GM18909 (cell line): Measurements from ENCODE around the gene CLEC1A.

Experiments
- ATAC-seq: cut with Tn5 transposase; IDR thresholded peaks from one replicate; pipeline ENCODE4 v1.9.1; 2021; ENCODE audit warnings: mild to moderate bottlenecking; ENCODE audit not compliant: unreplicated experiment, poor library complexity

The CLEC1A gene

DNA sequence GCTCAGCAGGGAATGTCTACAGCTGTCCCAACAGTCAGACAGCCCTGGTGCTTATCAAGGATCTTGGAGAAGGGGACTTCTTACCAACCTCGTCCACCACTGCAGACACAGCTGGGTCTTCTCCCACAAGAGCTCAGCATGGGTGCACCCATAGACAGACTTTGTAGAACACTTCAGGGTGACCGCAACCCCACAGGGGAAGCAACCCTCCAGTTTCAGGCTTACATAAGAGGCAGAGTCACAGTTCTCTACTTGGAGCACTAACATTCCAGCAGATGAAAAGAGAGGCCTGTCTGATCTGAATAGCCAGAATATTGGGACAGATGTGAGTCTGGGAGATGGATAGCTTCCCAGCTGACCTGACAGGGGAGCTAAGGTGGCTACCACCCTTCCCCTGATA lies 3.5 kb upstream of the CLEC1A start:
- ATAC-seq = no peak

DNA sequence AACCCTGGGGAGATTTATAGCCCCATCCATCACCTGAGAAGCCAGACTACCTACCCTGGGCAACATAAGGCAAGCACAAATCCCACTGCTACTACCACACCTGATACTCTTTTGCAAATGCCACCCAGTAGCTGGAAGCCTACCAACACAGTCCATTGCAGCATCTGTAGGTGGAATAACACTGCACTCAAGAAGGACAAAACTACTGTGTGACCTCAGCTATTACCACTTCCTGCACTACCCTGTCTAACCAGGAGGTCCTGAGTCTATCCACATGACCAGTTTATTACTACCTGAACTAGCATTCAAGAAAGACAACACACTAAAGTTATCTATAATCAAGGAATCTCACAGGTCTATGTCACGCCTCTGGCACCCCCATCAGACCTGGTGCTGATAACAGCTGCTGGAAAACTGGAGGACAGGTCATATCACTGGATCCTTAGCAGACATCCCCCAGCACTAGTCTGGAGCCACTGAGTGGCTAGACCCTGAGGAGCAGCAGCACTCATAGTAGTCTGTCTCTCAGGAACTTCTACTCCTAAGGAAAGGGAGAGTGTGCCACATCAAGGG lies 2.9 kb upstream of the CLEC1A start:
- ATAC-seq = no peak

DNA sequence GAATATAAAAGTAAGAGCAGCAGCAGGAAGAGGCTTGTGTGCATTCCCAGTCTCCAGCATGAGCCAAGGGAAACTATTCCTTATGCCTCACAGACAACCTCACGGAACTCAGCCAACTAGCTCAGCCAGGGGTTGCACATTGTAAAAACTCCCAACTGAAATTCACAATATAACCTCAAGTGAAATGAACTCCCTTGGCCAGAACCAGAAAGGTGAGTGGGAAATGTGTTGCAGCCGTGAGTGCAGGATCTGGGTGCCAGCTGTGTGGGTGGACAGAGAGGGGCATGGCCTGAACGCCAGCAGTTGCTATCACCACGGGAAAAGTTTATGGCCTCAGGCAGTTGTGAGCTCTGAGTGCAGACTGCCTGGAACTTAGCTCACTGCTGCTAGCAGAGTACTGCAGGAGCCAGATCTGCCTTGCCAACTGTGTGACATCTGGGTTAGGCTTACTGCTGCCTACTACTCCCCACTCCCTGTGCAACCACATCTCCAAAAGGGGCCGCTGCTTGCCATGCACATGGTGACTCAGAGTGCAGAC lies 2.3 kb upstream of the CLEC1A start:
- ATAC-seq = no peak

- ATAC-seq = no peak
Observed at GRCh38 chr12:10097521-10097920, 1.3 kb downstream of the CLEC1A start.

DNA sequence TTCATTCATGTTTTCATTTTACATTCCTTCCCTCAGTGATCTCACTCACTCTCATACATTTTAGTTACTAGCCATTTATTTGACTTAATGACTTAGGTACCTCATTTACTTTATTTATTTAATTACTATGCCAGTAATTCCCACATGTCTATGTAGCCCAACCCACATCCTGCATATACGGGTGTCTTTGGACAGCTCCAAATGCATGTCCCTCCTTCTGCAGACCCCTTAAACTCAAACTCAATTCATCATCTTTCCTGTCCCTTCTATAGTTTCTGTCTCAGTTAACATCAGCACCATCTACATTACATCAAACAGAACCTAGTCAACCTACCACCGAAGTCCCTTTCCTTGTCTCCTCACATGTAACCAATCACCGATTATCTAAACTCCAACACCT lies 2.8 kb downstream of the CLEC1A start:
- no peak for ATAC-seq

DNA sequence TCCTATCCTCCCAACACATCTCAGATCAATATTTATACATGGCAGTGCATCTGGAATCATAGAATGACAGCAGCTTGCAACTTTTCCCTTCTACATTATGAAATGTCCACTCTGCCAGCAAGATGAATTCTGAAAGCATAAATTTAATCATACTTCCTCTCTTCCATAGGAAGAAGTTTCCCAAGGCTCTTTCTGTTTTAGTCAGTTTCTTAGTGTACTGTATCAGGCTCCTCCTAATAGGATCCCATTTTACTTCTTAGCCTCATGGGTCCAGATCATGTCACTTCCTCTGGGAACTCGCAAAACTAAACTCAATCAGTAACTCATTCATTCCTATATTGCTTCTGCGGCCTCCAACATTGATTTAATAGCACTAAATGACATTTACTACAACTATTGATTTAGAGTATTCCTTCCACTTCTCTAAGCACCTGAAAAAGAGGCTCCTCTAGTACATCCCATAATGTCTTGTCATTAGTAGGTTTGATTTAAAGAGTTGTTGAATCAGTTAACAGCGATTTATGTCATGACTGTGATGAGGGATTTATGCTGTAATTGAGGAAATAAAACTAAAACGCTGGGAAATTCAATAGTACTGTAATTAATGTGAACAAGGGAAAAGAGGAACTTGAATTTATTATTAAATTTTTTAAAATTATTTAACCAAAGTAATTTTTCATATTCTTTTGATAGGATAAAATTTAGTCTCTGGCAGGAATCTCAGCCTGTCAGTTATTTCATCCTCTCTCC lies 4.0 kb downstream of the CLEC1A start:
- no peak for ATAC-seq

GRCh38 chr12:10088955-10089900 lies 9.6 kb downstream of the CLEC1A start:
- no peak for ATAC-seq

- ATAC-seq = no peak
Observed at GRCh38 chr12:10088031-10088430, 10.8 kb downstream of the CLEC1A start.

DNA sequence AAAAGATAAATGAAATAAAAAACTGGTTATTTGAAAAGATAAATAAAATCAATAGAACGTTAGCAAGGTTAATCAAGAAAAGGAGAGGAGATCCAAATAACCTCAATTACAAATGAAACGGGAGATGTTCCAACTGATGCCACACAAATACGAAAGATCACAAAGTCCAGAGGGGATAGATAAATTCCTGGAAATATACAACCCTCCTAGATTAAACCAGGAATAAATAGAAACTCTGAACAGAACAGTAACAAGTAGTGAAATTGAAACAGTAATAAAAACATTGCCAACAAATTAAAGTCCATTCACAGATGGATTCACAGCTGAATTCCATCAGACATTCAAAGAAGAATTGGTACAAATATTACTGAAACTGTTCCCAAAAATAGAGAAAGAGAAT lies 12.4 kb downstream of the CLEC1A start:
- no peak for ATAC-seq

- no peak for ATAC-seq
Observed at GRCh38 chr12:10084733-10085132, 14.1 kb downstream of the CLEC1A start.

DNA sequence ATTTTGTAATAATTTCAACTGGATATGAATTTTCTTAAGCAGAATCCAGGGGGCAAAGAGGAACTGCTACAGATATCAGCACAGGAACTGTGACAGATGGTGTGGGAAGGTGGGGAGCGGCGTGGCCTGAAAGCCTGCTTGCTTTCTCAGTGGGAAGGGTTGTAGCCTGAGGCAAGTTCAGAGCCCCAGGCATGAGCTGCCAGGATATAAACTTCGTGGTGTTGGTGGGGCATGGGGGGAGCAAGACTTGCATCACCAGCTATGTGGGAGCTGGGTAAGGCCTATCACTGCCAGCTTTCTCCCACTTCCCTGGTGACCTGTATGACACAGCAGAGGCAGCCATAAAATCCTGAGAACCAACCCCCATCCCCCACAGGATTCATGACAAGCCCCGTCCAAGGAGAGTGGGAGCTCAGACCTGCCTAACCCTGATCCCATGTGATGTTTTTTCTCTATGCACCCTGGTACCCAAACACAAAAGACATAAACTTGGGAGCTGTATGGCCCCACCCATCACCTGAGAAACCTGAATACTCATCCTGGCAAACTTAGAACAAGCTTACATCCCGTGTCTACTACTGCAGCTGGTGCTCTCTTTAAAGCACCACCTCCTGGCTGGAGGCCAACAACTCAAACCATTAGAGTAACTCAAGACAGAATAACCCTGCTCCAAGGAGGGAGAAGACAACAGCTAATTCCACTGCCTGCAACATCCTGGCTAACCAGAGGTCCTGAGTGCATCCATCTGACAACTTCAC lies 16.5 kb downstream of the CLEC1A start:
- no peak for ATAC-seq

- ATAC-seq = no peak
Observed at GRCh38 chr12:10075451-10075850, 23.3 kb downstream of the CLEC1A start.

- ATAC-seq = no peak
Observed at GRCh38 chr12:10073261-10073660, 25.5 kb downstream of the CLEC1A start.

- no peak for ATAC-seq
Observed at GRCh38 chr12:10072131-10072530, 26.7 kb downstream of the CLEC1A start.

DNA sequence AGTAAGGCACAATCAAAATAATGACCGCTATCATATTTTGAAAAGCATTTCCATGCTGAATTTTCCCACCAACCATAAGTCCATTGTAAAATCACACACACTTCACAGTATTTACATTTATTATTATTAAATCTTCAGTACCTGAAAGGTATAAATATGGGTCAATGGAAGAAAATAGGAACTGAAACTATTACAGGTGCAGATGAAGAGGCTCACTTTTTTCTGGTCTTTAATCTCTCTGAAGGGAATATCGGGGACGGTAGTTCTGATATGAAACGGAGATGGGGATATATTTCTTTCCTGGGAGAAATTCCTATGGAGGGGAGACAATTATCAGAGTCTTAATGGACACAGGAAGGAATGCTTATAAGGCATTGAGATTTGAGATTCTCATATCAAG lies 28.4 kb downstream of the CLEC1A start:
- ATAC-seq = no peak

- ATAC-seq = no peak
Observed at GRCh38 chr12:10069976-10070375, 28.8 kb downstream of the CLEC1A start.

DNA sequence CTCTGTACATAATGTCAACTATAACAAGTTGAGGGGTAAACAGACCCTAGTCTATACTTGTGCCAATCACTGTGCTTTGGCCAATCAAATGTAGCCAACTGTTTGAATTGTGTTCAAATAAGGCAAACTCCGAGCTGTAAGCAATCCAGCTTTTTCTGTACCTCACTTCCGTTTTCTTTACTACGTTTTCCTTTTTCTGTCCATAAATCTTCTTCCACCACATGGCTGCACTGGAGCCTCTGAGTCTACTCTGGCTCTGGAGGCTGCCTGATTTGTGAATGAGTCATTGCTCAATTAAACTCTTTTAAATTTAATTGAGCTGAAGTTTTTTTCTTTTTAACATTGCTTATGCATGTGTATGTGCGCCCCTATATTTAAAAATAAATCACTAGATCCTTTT lies 29.7 kb downstream of the CLEC1A start:
- no peak for ATAC-seq

GRCh38 chr12:10068644-10069043 lies 30.1 kb downstream of the CLEC1A start:
- no peak for ATAC-seq

DNA sequence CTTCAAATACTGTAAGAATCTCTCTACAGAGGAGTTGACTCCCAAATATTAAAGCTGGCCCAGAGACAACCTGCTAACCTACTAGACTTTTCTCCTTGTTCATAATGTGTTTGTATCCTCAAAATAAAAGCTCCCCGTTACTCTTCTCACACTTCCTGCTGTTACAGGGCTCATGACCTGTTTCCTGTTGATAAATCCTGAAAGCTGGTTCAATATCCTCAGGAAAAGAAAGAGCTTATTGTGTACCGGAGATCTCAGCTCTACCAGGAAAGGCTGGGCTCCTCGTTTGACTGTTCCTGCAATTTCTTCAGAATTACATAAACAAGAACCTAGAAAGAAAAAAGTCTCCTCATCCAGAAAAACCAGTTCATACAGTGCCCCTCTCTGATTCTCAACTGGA lies 30.8 kb downstream of the CLEC1A start:
- no peak for ATAC-seq

DNA sequence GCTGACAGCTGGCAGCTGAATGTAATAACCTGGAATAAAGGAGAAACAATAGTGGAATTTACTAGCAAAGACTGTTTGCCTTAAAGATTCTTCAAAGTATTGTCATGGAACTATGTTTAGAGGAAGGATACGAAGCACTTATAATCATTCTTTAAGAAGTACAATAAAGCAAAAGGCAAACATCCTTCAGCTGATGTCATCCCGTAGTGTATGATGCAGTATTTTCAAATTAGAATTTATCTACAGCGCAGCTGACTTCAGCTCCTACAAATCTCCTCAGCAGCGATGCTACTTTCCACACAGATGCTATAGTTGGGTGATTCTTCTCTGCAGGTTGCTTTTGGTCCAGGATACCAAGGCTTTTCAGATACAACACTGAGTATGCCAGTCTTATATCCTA lies 31.5 kb downstream of the CLEC1A start:
- no peak for ATAC-seq
